NCI-H446 (cell line): ENCODE data around the gene PPM1H.

Experiments
- DNase-seq, 2 experiments: peaks; one replicate each; lab custom pipeline; 2025; lab: John Stamatoyannopoulos, UW

PPM1H gene

DNA sequence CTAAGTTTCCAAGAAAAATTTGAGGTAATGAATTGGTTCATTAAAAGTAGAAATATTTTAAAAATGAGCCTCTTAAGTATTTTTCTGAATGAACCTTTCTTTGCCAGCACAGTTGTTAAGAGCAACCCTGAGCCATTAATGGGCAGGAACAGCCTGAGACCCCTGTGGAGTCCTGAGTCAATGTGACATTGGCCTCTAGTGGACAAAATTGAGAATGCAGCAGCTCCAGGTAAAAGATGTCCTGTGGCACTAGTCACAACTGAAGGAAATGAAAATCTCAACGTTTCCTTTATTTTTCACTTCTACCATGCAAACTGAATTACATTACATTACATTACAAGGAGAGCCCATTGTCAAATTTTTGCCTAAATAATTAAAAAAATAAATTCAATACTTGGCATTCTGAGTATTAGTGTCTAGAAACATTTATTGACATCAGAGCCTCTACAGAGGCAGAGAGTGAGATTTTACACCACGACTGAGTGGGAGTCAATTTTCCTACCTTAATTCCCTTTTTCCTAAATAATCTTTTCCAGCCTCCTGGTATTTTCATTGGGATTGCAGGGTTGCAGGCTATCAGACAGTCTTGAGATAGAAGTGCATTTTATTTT is 135.7 kb downstream of the PPM1H start:
- peak; percentile 45 to 85 for DNase-seq

- DNase-seq = no peak
Observed at GRCh38 chr12:62794218-62794583, 140.7 kb downstream of the PPM1H start.

DNA sequence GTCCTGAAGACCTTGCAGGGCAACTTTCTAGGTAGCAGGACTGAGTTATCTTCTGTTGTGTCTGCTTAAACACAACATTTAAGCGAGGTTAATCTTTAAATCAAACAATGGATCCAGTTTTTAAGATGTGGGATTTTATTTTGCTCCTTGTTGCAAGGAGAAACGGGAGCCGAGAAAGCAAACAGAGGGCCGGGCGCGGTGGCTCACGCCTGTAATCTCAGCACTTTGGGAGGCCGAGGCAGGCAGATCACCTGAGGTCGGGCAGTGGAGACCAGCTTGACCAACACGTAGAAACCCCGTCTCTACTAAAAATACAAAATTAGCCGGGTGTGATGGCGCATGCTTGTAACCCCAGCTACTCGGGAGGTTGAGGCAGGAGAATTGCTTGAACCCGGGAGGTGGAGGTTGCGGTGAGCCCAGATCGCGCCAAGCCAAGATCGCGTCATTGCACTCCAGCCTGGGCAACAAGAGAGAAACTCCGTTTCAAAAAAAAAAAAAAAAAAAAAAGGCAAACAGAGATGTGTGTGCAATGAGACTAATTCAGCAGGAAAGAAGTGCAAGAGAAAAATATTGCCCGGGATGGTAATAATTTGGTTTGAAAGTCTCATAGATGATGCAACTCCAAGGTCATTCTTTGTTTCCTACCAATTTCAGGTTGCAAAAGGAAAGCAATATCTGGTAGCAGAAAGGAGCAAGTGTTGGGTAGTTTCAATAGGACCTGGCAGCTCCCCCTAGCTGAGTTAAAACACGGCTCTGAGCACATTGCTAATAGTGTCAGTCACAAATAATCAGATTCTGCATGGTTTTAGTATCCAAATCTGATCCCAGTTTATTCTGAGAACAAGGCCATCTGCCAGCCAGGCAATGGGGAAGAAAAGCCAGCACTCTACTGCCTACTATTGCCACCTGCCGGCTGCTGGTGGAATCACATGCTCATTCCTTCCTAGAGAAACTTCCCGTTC is 141.4 kb downstream of the PPM1H start:
- DNase-seq = peak; percentile 75 to 92

DNA sequence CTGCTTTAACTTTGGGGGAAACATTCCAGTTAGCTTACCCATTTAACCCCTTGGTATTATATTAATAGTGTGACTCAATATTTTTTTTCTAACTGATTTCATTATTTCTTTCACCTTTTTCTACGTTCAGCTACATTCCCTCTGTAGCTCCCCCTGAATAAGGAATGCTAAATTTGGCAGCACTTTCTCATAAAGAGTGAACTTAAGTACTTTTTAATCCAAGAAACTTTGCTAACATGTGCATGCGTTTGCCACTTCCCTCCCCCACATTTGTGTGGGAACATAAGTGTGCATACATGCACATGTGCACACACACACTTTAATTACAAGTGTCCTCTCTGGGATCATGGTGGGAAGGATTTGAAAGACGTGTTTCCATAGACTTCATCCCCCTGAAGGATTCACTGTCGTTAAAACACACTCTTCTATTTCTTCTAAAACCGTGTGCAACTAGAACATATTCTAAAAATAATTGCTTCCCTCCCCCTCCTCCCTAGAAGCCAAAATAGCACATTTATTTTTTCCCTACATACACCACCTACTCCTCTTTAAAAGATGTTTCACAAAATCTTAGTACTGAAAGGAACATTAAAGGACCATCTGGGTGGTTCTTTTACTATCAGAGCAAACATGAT is 142.6 kb downstream of the PPM1H start:
- DNase-seq = no peak

DNA sequence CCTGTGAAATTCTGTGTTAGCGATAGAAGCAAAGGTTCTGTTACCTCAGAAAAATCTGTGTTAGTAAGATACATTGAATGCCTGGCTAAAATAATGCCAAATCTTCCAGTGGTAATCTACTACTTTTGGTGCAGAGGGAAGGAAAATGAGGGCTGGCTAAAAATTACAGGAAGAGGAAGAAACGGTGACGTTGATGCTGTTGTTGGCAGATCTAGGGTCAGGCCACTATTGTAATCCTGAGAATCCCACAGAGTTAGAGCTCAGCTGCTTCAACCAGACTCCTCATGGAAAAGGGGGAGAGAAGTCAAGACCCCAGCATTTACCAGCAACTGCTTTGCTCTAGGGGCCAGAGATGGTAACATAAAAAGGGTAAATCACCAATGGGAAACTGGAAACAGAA is 145.1 kb downstream of the PPM1H start:
- DNase-seq = no peak

DNA sequence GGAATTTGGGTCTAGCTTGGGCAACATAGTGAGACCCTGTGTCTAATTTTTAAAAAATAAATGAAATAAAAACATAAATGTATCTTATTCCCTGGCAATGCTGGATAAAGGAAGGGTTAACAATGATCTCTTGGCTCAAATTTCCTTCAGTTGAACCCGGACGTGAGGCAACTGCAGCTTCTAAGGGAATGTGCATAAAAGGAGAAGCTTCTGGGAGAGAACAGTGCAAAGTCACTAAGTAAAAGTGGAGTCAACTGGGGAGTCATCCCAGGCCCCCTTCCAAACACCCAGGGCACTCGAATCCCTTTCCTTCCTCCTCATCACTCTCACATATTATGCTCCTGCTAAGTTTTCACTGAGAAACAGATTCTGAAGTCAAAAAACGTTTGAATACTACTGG is 147.3 kb downstream of the PPM1H start:
- DNase-seq = no peak

DNA sequence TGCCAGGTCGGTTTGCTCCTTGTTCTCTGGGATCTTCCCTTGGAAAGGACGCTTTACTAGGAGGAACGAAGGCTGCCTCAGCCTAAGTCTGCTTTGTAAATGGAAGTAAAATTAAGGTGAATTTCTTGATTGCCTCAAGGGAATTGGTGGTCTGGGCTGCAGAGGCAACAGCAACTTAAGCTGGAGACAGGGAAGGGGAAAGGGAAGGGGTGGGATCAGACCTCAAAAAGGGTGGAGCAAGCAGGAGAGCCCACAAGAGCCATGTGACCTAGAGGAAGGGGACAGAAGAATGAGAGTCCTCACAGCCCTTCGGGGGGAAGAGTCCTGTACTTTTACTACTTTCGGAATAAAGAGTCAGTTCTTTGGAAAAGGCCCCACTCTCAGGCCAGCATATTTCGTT is 147.9 kb downstream of the PPM1H start:
- DNase-seq = no peak

- no peak for DNase-seq
Observed at GRCh38 chr12:62785941-62786559, 148.9 kb downstream of the PPM1H start.

- DNase-seq = no peak
Observed at GRCh38 chr12:62784576-62784975, 150.4 kb downstream of the PPM1H start.

DNA sequence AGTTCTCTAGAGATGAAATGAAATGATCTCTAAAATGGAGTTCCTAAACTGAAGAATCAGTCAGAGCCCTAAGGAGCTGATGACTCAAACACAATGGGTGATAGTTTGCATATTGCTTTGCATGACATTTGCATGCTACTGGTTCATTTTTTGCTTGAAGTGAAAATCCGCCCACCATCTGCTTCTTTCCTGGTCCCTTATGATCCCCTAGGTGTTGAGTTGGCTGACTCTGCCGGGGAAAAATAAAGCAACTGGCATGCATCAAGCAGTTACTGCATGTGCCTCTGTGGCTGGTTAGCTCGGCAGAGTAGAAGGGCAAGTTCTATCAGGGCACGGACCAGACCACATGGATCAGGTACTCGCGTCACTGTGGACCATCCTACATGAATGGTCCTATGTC is 151.1 kb downstream of the PPM1H start:
- no peak for DNase-seq

DNA sequence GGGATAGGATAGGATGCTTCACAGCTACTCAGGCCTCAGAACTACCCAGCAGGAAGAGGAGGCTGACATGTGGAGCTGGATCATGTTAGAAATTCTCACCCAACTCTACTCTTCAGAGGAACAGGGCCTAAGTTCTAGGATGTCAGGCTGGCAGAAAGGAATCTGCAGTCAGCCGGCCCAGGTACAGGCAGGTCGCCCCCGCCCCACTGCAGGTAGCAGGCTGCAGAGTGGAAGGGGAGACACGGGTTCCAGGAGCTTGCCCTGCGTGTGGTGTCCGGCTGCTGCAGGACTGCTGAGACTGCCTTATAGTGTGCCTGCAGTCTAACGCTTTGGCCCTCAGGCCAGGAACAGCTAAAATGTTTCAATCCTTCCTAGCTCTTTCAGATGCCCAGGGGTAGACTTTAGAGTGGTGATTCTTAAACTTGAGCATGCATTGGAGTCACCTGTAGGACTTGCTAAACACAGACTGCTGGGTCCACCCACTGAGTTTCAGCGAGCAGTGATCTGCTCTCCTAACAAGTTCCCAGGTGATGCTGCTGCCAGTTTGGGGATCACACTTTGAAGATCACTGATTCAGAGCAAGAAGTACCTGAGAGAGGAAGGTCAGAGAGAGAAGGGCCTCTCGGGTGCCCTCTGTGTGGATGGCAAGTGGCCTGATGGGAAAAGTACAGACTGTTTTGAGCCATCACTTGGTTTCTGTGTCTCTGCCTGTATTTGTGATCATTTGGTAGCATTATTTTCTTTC is 153.6 kb downstream of the PPM1H start:
- no peak for DNase-seq

- DNase-seq = no peak
Observed at GRCh38 chr12:62779488-62779887, 155.5 kb downstream of the PPM1H start.

- no peak for DNase-seq
Observed at GRCh38 chr12:62778187-62778586, 156.8 kb downstream of the PPM1H start.

GRCh38 chr12:62776997-62777396 is 158.0 kb downstream of the PPM1H start:
- no peak for DNase-seq

DNA sequence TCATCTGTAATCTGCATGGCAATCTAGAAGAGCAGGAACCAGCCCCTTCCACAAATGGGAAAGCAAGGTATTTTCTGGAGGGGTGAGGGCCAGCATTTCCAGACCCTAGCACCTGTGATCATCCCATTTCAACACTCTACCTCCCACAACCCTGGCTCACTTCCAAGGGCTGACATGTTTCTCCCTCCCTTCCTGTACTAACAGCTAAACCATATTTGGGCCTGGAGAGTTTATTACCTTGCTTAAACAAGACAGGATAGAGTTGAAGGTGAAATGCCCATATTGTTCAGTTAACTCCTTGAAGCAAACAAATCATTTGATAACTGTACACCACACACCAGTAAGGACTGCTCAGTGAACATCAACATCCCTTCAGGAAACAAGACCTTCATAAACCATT is 158.4 kb downstream of the PPM1H start:
- DNase-seq = no peak

GRCh38 chr12:62774794-62775193 is 160.2 kb downstream of the PPM1H start:
- DNase-seq = no peak

- DNase-seq = no peak
Observed at GRCh38 chr12:62772416-62772955, 162.5 kb downstream of the PPM1H start.

GRCh38 chr12:62771828-62772227 is 163.1 kb downstream of the PPM1H start:
- DNase-seq = no peak

DNA sequence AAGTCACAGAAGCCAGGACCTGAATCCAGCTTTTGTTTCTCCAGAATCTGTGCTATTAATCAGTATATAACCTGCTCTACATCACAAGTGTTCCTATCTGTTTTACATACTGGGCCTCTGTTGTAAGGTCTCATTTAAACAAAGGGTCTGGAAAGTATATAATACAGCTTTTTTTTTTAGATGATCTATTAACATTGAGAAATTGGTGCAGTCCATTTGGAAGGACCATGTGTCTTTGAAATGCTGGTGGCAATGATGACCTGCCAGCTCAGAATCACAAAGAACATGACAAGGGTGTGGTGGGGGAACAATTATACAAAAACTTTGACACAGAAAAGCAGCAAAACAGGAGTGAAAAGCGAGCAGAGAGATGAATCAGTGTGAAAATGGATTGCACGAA is 164.6 kb downstream of the PPM1H start:
- DNase-seq = no peak

GRCh38 chr12:62769076-62769619 is 165.8 kb downstream of the PPM1H start:
- DNase-seq = no peak

DNA sequence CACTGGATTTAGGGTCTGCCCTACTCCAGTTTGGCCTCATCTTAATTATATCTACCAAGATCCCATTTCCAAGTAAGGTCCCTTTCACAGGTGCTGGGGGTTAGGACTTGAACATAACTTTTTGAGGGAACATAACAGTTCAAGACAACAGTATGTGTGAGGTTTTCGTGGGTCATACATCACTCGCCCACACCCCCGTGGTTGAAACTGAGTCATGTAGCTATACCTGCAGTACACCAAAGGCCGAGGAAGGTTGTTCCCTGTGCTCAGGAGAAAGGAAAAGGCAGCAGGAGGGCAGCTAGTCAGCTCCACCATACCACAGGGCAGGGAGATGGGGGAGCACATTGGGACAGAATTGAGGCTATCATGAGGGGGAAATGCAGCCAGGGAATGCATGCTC is 167.0 kb downstream of the PPM1H start:
- DNase-seq = no peak
